ENCODE results near the gene OTULIN. TPM values are rescaled to one million over a fixed set of nuclear protein-coding genes. Genes with fewer than 3 reads are reported as not detected.

OTULIN gene
- polyA plus RNA-seq, 1 donor (not counting 4 experiments of a cell fraction or from before 2014, with no cell fraction given): 18.3 TPM

GRCh38 chr5:14671414-14671813 lies 6.9 kb downstream of the OTULIN start:
- no peaks in the 10 kb centered on the region for H3K9me3 ChIP-seq (ENCODE audit: control insufficient read depth, low read depth, low read length)
- H3K36me3 ChIP-seq (ENCODE audit: control insufficient read depth in 2 of 2, extremely low read depth in 1 of 2, insufficient read depth in 2 of 2, low read length in 2 of 2): peaks cover 0 to 7% of the 10 kb centered on the region in 2 experiments
- H3K4me2 ChIP-seq (ENCODE audit: control insufficient read depth, extremely low read depth, insufficient read depth, low read depth, low read length): no peak overlapping the region
- H3K79me2 ChIP-seq (ENCODE audit: control insufficient read depth, insufficient read depth, low read length): peaks cover 84% of the 10 kb centered on the region
- H3K9ac ChIP-seq (ENCODE audit: control insufficient read depth, extremely low read depth, insufficient read depth, low read length): no peak overlapping the region
- peaks cover 2% of the 10 kb centered on the region for H3K9me1 ChIP-seq (ENCODE audit: control insufficient read depth, extremely low read depth, insufficient read depth, low read length)
- peaks cover 4% of the 10 kb centered on the region for H4K20me1 ChIP-seq (ENCODE audit: control insufficient read depth, extremely low read depth, insufficient read depth, low read length)
- TF ChIP-seq, protein P1, sequence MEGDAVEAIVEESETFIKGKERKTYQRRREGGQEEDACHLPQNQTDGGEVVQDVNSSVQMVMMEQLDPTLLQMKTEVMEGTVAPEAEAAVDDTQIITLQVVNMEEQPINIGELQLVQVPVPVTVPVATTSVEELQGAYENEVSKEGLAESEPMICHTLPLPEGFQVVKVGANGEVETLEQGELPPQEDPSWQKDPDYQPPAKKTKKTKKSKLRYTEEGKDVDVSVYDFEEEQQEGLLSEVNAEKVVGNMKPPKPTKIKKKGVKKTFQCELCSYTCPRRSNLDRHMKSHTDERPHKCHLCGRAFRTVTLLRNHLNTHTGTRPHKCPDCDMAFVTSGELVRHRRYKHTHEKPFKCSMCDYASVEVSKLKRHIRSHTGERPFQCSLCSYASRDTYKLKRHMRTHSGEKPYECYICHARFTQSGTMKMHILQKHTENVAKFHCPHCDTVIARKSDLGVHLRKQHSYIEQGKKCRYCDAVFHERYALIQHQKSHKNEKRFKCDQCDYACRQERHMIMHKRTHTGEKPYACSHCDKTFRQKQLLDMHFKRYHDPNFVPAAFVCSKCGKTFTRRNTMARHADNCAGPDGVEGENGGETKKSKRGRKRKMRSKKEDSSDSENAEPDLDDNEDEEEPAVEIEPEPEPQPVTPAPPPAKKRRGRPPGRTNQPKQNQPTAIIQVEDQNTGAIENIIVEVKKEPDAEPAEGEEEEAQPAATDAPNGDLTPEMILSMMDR (optimal IDR thresholded peaks at IDR 0.05 in 1 of 3, IDR thresholded peaks at IDR 0.05 in 1 of 3, conservative IDR thresholded peaks at IDR 0.05 in 1 of 3; ENCODE audit: extremely low read depth in 1 of 3, insufficient read depth in 2 of 3, low read length in 3 of 3): no peak
- TF ChIP-seq EZH2 (IDR thresholded peaks at IDR 0.05; ENCODE audit: low read length): no peak
- peaks cover 70% of the 10 kb centered on the region for H3K4me1 ChIP-seq (ENCODE audit: control insufficient read depth, extremely low read depth, insufficient read depth, low read length)
- dilution Hi-C loops (cut with MboI; ENCODE audit: extremely low pct_ligation_motif_present, low sequenced_read_pairs): no loop called here
- no peak overlapping the region for H2AFZ ChIP-seq (ENCODE audit: control insufficient read depth, low read length)
- no peaks in the 10 kb centered on the region for H3K27me3 ChIP-seq (ENCODE audit: control insufficient read depth, extremely low read depth, insufficient read depth, low read length)
- no peak overlapping the region for H3K4me3 ChIP-seq (ENCODE audit: control insufficient read depth in 2 of 3, extremely low read depth in 1 of 3, insufficient read depth in 2 of 3, low read depth in 1 of 3, low read length in 3 of 3)
- no peak for FAIRE-seq
- peak overlapping the region; percentile 48 for H3K27ac ChIP-seq (ENCODE audit: control insufficient read depth, insufficient read depth, low read length)
- no peak for DNase-seq (ENCODE audit: low read depth, low spot score)

- Histone ChIP-seq H3K36me3 (ENCODE audit: control insufficient read depth in 2 of 2, extremely low read depth in 1 of 2, insufficient read depth in 2 of 2, low read length in 2 of 2) (peaks cover 0 to 7% of the 10 kb centered on the region in 2 experiments), H3K9me3 (ENCODE audit: control insufficient read depth, low read depth, low read length) (no peaks in the 10 kb centered on the region), H3K4me1 (ENCODE audit: control insufficient read depth, extremely low read depth, insufficient read depth, low read length) (peaks cover 67% of the 10 kb centered on the region), H2AFZ (ENCODE audit: control insufficient read depth, low read length) (no peak overlapping the region), H3K9ac (ENCODE audit: control insufficient read depth, extremely low read depth, insufficient read depth, low read length) (no peak overlapping the region), H4K20me1 (ENCODE audit: control insufficient read depth, extremely low read depth, insufficient read depth, low read length) (peaks cover 2% of the 10 kb centered on the region), H3K27me3 (ENCODE audit: control insufficient read depth, extremely low read depth, insufficient read depth, low read length) (no peaks in the 10 kb centered on the region), H3K4me2 (ENCODE audit: control insufficient read depth, extremely low read depth, insufficient read depth, low read depth, low read length) (peak overlapping the region; percentile 13), H3K4me3 (ENCODE audit: control insufficient read depth in 2 of 3, extremely low read depth in 1 of 3, insufficient read depth in 2 of 3, low read depth in 1 of 3, low read length in 3 of 3) (no peak overlapping the region), H3K9me1 (ENCODE audit: control insufficient read depth, extremely low read depth, insufficient read depth, low read length) (no peaks in the 10 kb centered on the region), H3K79me2 (ENCODE audit: control insufficient read depth, insufficient read depth, low read length) (peaks cover 82% of the 10 kb centered on the region), H3K27ac (ENCODE audit: control insufficient read depth, insufficient read depth, low read length) (peak overlapping the region; percentile 48)
- FAIRE-seq: no peak
- no peak for DNase-seq (ENCODE audit: low read depth, low spot score)
- dilution Hi-C loops (cut with MboI; ENCODE audit: extremely low pct_ligation_motif_present, low sequenced_read_pairs): no loop called here
- TF ChIP-seq, protein P1 (optimal IDR thresholded peaks at IDR 0.05 in 1 of 3, IDR thresholded peaks at IDR 0.05 in 1 of 3, conservative IDR thresholded peaks at IDR 0.05 in 1 of 3; ENCODE audit: extremely low read depth in 1 of 3, insufficient read depth in 2 of 3, low read length in 3 of 3): no peak
- no peak for TF ChIP-seq EZH2 (IDR thresholded peaks at IDR 0.05; ENCODE audit: low read length)
Observed at GRCh38 chr5:14672082-14672481, 7.6 kb downstream of the OTULIN start.
